Mesenchymal stem cell (in vitro differentiated cells and primary cell): Measurements from ENCODE around the gene FBRSL1. TPM values are rescaled to one million over a fixed set of nuclear protein-coding genes. Genes with fewer than 3 reads are reported as not detected.
A peak's percentile ranks its signal among the peaks of the same experiment; 100 is the strongest.
"Not testable (repeated sequence)": the region's sequence is repeated elsewhere in the genome, so short reads cannot be mapped to it uniquely, and the experiment has no call there.

Experiments
- DNase-seq: peaks from one replicate; pipeline ENCODE4 v3.0.0-alpha.2; 2013
- H2AFZ ChIP-seq: one replicate; pipeline ENCODE4 v1.6.1; 2013; ENCODE audit warnings: low read depth, mild to moderate bottlenecking, control low read depth, inconsistent platforms, low read length, moderate library complexity
- H2AK5ac ChIP-seq: 2 replicates; pipeline ENCODE4 v1.6.1; 2013; ENCODE audit warnings: low read length, moderate library complexity, mild to moderate bottlenecking, inconsistent platforms; ENCODE audit not compliant: severe bottlenecking
- H2BK120ac ChIP-seq: one replicate; pipeline ENCODE4 v1.6.1; 2013; ENCODE audit warnings: low read depth, mild to moderate bottlenecking, inconsistent platforms, low read length, moderate library complexity
- H2BK12ac ChIP-seq, 2 experiments: one replicate each; pipeline ENCODE4 v1.6.1; 2013; ENCODE audit warnings: inconsistent platforms in 2 of 2, low read length in 2 of 2, mild to moderate bottlenecking in 2 of 2, moderate library complexity in 2 of 2, control low read depth in 1 of 2
- H2BK15ac ChIP-seq: one replicate; pipeline ENCODE4 v1.6.1; 2013; ENCODE audit warnings: mild to moderate bottlenecking, low read depth, inconsistent platforms; ENCODE audit not compliant: poor library complexity, severe bottlenecking
- H2BK5ac ChIP-seq: 2 replicates; pipeline ENCODE4 v1.6.1; 2013; ENCODE audit warnings: low read depth, mild to moderate bottlenecking, low read length, control low read depth, inconsistent platforms; ENCODE audit not compliant: poor library complexity, severe bottlenecking
- H3K14ac ChIP-seq, 2 experiments: one replicate each; pipeline ENCODE4 v1.6.1; 2013; ENCODE audit warnings: inconsistent platforms in 2 of 2, low read length in 2 of 2, control low read depth in 1 of 2, mild to moderate bottlenecking in 1 of 2, moderate library complexity in 1 of 2
- H3K18ac ChIP-seq, 2 experiments: one replicate each; pipeline ENCODE4 v1.6.1; 2013; ENCODE audit warnings: inconsistent platforms in 2 of 2, low read length in 2 of 2, control low read depth in 1 of 2, low read depth in 1 of 2, mild to moderate bottlenecking in 1 of 2
- H3K23ac ChIP-seq, 2 experiments: one replicate each; pipeline ENCODE4 v1.6.1; 2013; ENCODE audit warnings: inconsistent platforms in 2 of 2, low read length in 2 of 2, mild to moderate bottlenecking in 2 of 2, moderate library complexity in 2 of 2, control low read depth in 1 of 2
- H3K27ac ChIP-seq: 2 replicates; pipeline ENCODE4 v1.5.1; 2013; ENCODE audit warnings: mild to moderate bottlenecking, moderate library complexity, low read length, control low read depth, inconsistent platforms; ENCODE audit not compliant: poor library complexity, severe bottlenecking
- H3K27me3 ChIP-seq, 2 experiments: 2 replicates each; pipeline versions ENCODE4 v1.6.1 to v1.7.0; 2013; ENCODE audit warnings: low read length in 2 of 2, mild to moderate bottlenecking in 2 of 2, moderate library complexity in 2 of 2, control low read depth in 1 of 2, inconsistent platforms in 1 of 2; ENCODE audit not compliant: control insufficient read depth in 1 of 2, insufficient read depth in 1 of 2
- H3K36me3 ChIP-seq, 2 experiments: 2 replicates each; pipeline versions ENCODE4 v1.6.1 to v1.7.0; 2013; ENCODE audit warnings: low read length in 2 of 2, control low read depth in 1 of 2, inconsistent platforms in 1 of 2, low read depth in 1 of 2, mild to moderate bottlenecking in 1 of 2; ENCODE audit not compliant: insufficient read depth in 2 of 2, control insufficient read depth in 1 of 2
- H3K4ac ChIP-seq, 2 experiments: one replicate each; pipeline ENCODE4 v1.6.1; 2013; ENCODE audit warnings: inconsistent platforms in 2 of 2, low read length in 2 of 2, mild to moderate bottlenecking in 2 of 2, moderate library complexity in 2 of 2, control low read depth in 1 of 2, low read depth in 1 of 2
- H3K4me1 ChIP-seq: 2 replicates; pipeline ENCODE4 v1.6.1; 2013; ENCODE audit warnings: low read depth, low read length, control low read depth; ENCODE audit not compliant: control insufficient read depth, insufficient read depth
- H3K4me2 ChIP-seq: 2 replicates; pipeline ENCODE4 v1.6.1; 2013; ENCODE audit warnings: low read length, mild to moderate bottlenecking, inconsistent platforms; ENCODE audit not compliant: poor library complexity, severe bottlenecking
- H3K4me3 ChIP-seq, 2 experiments: 2 replicates each; pipeline versions ENCODE4 v1.5.1 to v1.7.0; 2013; ENCODE audit warnings: low read length in 2 of 2, mild to moderate bottlenecking in 2 of 2, control low read depth in 1 of 2, low read depth in 1 of 2; ENCODE audit not compliant: insufficient read depth in 1 of 2
- H3K79me1 ChIP-seq: replicated peaks from 2 replicates; pipeline ENCODE4 v1.6.1; 2013; ENCODE audit warnings: mild to moderate bottlenecking, control low read depth, low read length, inconsistent platforms; ENCODE audit not compliant: poor library complexity, severe bottlenecking
- H3K9ac ChIP-seq: 2 replicates; pipeline ENCODE4 v1.7.0; 2013; ENCODE audit warnings: mild to moderate bottlenecking, low read length, moderate library complexity
- H3K9me3 ChIP-seq: 2 replicates; pipeline ENCODE4 v1.7.0; 2013; ENCODE audit warnings: mild to moderate bottlenecking, low read length; ENCODE audit not compliant: control insufficient read depth
- H4K8ac ChIP-seq: one replicate; pipeline ENCODE4 v1.6.1; 2013; ENCODE audit warnings: inconsistent platforms, mild to moderate bottlenecking, low read length, moderate library complexity
- H4K91ac ChIP-seq: one replicate; pipeline ENCODE4 v1.6.1; 2013; ENCODE audit warnings: mild to moderate bottlenecking, low read length, inconsistent platforms
- WGBS: methylation state at CpG from one replicate; pipeline ENCODE4 v1.1.7; 2013; ENCODE audit warnings: mixed read lengths; 5-methylcytosine and 5-hydroxymethylcytosine counted together
- polyA plus RNA-seq, 2 experiments: library from polyadenylated mRNA; stranded (reverse); fragments of 200-250 nt; gene quantifications; one replicate each; pipeline ENCODE4 v1.2.3, GENCODE V29; 2013

The FBRSL1 gene
- 35.1 TPM for polyA plus RNA-seq (2013, experiment 1 of 2)
- polyA plus RNA-seq (2013, experiment 2 of 2), result 32.7 TPM

GRCh38 chr12:132489602-132490266, at the start of gene FBRSL1:
TSS of gene FBRSL1 (plus strand) at chr12:132490151.
- H4K8ac ChIP-seq, result peak within 1 kb of the TSS; percentile 45
- WGBS, result 0% methylated on average over 23 of the region's 96 CpGs
- H2BK120ac ChIP-seq, result no peak within 1 kb of the TSS
- peak within 1 kb of the TSS; percentile 60 for H2AFZ ChIP-seq
- peaks cover 12% of the 10 kb centered on the region for H3K79me1 ChIP-seq
- peak within 1 kb of the TSS; percentile 89 for H3K4me2 ChIP-seq
- no peak within 1 kb of the TSS for H3K27ac ChIP-seq
- H3K14ac ChIP-seq, result peak within 1 kb of the TSS in 1 of 2 experiments; percentile 31
- peak within 1 kb of the TSS in 1 of 2 experiments; percentile 70 for H3K23ac ChIP-seq
- peak; percentile 84 for DNase-seq
- H3K4me3 ChIP-seq, result peak within 1 kb of the TSS; percentile 74 to 84
- peak within 1 kb of the TSS; percentile 11 for H2BK5ac ChIP-seq
- H2BK12ac ChIP-seq, result peak within 1 kb of the TSS in 1 of 2 experiments; percentile 30
- no peak within 1 kb of the TSS for H2AK5ac ChIP-seq
- H4K91ac ChIP-seq, result peak within 1 kb of the TSS; percentile 11
- H3K36me3 ChIP-seq, result peaks cover 0 to 14% of the 10 kb centered on the region in 2 experiments
- H3K27me3 ChIP-seq, result peaks cover 9 to 15% of the 10 kb centered on the region in 2 experiments
- peak within 1 kb of the TSS; percentile 85 for H3K9ac ChIP-seq
- peaks cover 49% of the 10 kb centered on the region for H3K4me1 ChIP-seq
- H2BK15ac ChIP-seq, result peak within 1 kb of the TSS; percentile 65
- H3K9me3 ChIP-seq, result no peaks in the 10 kb centered on the region
- H3K4ac ChIP-seq, result no peak within 1 kb of the TSS
- peak within 1 kb of the TSS; percentile 44 to 55 for H3K18ac ChIP-seq

- not testable (repeated sequence) for H3K79me1 ChIP-seq, H3K23ac ChIP-seq, H3K4me1 ChIP-seq, H3K4me3 ChIP-seq, H3K36me3 ChIP-seq, H3K4me2 ChIP-seq, H2BK12ac ChIP-seq, H2AFZ ChIP-seq, H2BK5ac ChIP-seq, H4K8ac ChIP-seq, H3K27ac ChIP-seq, H4K91ac ChIP-seq, DNase-seq, H2BK120ac ChIP-seq, H3K14ac ChIP-seq, H3K9me3 ChIP-seq, H3K4ac ChIP-seq, H2BK15ac ChIP-seq, H2AK5ac ChIP-seq, H3K9ac ChIP-seq, H3K18ac ChIP-seq
- peaks cover 37 to 46% of the 10 kb centered on the region in 2 experiments for H3K27me3 ChIP-seq
- 88% methylated on average over 8 of the region's 13 CpGs for WGBS
Measured at GRCh38 chr12:132440420-132440819, 49.5 kb upstream of the FBRSL1 start.

DNA sequence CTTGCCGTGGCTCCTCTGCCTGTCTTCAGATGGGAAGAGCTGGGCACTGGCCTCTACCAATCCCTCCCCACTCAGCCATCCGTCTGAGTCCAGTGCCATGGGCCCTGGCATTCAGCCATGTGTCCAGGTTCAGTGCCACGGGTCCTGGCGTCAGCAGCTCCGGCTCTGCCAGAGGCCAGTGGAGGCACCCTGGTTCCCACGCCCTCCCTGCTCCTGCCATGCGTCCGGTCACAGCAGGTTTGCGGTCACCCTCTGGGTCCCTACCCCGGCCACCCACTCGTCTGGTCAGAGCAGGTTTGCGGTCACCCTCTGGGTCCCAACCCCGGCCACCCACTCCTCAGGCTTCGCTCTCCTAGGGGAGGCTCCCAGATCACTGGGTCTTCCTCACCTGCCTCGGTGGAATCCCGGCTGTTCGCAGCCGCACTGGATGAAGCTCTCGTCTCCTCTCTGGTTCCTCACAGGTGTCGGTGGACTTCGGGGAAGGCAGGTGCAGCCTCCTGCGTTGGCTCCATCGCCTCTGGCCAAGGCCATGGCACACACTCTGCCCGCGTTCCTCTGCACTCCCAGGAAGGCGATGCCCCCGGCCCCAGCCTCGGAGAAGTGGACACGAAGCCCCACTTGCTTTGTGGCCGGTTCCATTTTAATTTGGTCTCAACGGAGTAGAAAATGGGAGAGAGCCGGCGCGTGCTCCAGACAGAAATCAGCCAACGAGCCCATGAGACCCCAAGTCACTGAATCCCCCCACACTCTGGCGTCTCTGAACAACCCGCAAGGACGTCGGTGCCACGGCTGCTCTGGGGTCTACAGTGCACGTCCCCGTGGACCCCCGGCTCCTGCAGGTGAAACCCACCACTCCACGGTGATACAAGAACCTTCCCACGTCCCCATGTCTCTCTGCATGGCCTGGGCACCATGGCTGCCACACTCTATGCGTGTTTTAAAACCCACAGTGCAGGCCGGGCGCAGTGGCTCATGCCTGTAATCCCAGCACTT, 47.8 kb upstream of the FBRSL1 start:
- Histone ChIP-seq H3K9me3 (no peaks in the 10 kb centered on the region), H4K8ac (no peak overlapping the region), H3K9ac (no peak overlapping the region), H2BK12ac (no peak overlapping the region), H3K36me3 (no peaks in the 10 kb centered on the region), H2BK5ac (no peak overlapping the region), H2BK15ac (no peak overlapping the region), H3K18ac (no peak overlapping the region), H3K27ac (no peak overlapping the region), H4K91ac (no peak overlapping the region), H3K14ac (no peak overlapping the region), H3K27me3 (peaks cover 27 to 29% of the 10 kb centered on the region in 2 experiments), H3K4me2 (no peak overlapping the region), H2AK5ac (no peak overlapping the region), H3K4ac (no peak overlapping the region), H3K79me1 (no peaks in the 10 kb centered on the region), H3K4me1 (peaks cover 5% of the 10 kb centered on the region), H3K23ac (no peak overlapping the region), H3K4me3 (no peak overlapping the region), H2BK120ac (no peak overlapping the region), H2AFZ (no peak overlapping the region)
- DNase-seq, result no peak
- WGBS, result 86% methylated on average over 48 of the region's 48 CpGs

DNA sequence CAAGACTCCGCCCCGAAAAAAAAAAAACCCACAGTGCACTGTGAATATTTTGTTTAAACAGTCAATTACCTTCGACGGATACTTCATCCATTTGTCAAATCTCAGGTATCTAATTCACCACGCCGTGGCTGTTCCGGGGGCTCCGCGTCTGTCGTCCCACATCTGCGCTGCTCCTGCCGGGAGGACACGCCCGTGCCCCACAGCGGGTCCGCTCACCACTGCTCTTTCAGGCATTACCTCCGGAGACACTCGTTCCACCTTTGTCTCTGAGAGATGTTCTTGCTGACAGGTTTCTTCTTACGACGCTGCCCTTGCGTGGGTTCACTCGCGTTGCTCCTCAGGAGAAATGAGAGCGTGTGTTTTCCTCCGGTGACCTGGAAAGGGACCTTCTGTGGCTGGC, 46.9 kb upstream of the FBRSL1 start:
- no peak overlapping the region for H3K18ac ChIP-seq
- no peaks in the 10 kb centered on the region for H3K4me1 ChIP-seq
- H2BK120ac ChIP-seq, result no peak overlapping the region
- no peak overlapping the region for H3K9ac ChIP-seq
- H4K91ac ChIP-seq, result no peak overlapping the region
- H3K4me2 ChIP-seq, result no peak overlapping the region
- H2BK12ac ChIP-seq, result no peak overlapping the region
- H3K4me3 ChIP-seq, result no peak overlapping the region
- H3K4ac ChIP-seq, result no peak overlapping the region
- no peaks in the 10 kb centered on the region for H3K79me1 ChIP-seq
- no peak overlapping the region for H3K27ac ChIP-seq
- WGBS, result 92% methylated on average over 25 of the region's 25 CpGs
- H3K27me3 ChIP-seq, result peaks cover 27 to 28% of the 10 kb centered on the region in 2 experiments
- H2AK5ac ChIP-seq, result no peak overlapping the region
- no peaks in the 10 kb centered on the region for H3K36me3 ChIP-seq
- H3K14ac ChIP-seq, result no peak overlapping the region
- no peaks in the 10 kb centered on the region for H3K9me3 ChIP-seq
- no peak overlapping the region for H2BK5ac ChIP-seq
- no peak overlapping the region for H2AFZ ChIP-seq
- no peak for DNase-seq
- H3K23ac ChIP-seq, result no peak overlapping the region
- H4K8ac ChIP-seq, result no peak overlapping the region
- H2BK15ac ChIP-seq, result no peak overlapping the region
